ENCODE measurements around the gene ACADS.

GRCh38 chr12:120739031-120739762 is 13.6 kb downstream of the ACADS start:
- TF ChIP-seq POLR2A (IDR thresholded peaks at IDR 0.05) (no peak), CTCF (IDR thresholded peaks at IDR 0.05) (no peak)
